ENCODE results near the gene CCDC91.

DNA sequence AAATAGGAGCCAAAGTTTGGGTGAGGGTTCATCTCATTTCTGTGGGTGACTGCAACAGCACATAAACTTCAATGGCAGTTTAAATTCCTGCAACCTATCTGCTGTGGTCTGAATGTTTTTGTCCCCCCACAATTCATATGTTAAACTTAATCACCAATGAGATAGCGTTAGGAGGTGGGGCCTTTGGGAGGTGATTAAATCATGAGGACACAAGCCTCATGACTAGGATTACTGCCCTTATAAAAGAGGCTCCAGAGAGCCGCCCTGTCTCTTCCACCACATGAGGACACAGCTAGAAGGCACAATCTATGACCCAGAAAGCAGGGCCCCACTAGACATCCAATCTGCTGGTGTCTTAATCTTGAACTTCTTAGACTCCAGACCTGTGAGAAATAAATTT is 3.8 kb upstream of the CCDC91 start:
- TF ChIP-seq, protein P1, sequence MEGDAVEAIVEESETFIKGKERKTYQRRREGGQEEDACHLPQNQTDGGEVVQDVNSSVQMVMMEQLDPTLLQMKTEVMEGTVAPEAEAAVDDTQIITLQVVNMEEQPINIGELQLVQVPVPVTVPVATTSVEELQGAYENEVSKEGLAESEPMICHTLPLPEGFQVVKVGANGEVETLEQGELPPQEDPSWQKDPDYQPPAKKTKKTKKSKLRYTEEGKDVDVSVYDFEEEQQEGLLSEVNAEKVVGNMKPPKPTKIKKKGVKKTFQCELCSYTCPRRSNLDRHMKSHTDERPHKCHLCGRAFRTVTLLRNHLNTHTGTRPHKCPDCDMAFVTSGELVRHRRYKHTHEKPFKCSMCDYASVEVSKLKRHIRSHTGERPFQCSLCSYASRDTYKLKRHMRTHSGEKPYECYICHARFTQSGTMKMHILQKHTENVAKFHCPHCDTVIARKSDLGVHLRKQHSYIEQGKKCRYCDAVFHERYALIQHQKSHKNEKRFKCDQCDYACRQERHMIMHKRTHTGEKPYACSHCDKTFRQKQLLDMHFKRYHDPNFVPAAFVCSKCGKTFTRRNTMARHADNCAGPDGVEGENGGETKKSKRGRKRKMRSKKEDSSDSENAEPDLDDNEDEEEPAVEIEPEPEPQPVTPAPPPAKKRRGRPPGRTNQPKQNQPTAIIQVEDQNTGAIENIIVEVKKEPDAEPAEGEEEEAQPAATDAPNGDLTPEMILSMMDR (IDR thresholded peaks at IDR 0.05): no peak
- TF ChIP-seq POLR2AphosphoS5 (IDR thresholded peaks at IDR 0.05) (no peak), POLR2A (IDR thresholded peaks at IDR 0.05) (no peak), EP300 (IDR thresholded peaks at IDR 0.05) (no peak)
